HG02884 (cell line): ENCODE results near the gene NHSL2.

ENCODE experiments used
- ATAC-seq: cut with Tn5 transposase; IDR thresholded peaks from one replicate; pipeline ENCODE4 v1.9.1; 2021; ENCODE audit warnings: mild to moderate bottlenecking, moderate library complexity; ENCODE audit not compliant: unreplicated experiment

The NHSL2 gene

DNA sequence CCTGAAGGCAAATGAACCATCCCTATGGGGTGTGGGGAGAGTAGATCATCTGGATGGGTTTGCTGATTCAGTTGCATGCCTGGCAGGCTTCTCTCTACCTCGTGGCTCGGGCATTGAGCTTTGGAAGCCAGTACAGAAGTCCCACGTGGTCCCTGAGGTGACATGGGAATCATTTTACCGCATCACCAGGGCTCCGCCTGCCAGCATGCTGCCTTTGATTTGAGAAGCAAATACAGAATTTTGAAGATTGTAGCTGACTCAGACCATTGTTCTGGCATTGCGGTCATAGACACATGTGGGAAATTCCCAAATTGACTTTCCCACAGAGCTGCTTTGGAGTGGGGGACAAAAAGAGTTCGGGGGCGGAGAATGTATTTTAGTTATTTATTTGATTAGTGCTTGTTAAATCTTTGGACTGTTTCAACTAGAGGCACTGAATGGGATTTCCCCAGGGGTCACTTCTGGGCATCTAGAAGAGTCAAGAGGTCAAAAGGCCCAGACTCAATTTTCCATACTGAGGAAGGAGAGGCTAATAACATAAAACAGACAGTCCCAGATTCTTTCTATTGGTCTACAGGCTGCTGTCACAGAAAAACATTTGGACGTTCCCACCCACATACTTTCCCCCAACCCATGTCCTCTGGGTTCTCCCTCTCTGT lies 79.3 kb downstream of the NHSL2 start:
- ATAC-seq: no peak

DNA sequence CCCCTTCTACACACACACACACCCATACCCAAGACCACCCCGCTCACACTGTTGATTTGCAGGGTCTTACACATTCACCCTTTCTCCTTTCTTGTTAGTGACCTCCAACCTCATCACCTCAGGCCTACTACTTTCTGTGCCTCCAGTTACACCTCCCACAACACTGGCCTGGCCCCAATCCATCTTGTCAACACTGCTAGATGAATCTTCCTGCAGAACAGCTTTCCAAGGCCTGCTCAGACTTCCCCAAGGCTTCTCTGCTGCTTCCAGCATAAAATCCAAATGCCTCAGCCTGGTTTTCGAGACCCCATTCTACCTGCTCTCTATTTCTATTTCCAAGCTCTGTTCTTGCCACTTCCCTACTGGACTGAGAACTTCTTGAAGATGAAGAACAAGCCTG lies 79.9 kb downstream of the NHSL2 start:
- no peak for ATAC-seq

DNA sequence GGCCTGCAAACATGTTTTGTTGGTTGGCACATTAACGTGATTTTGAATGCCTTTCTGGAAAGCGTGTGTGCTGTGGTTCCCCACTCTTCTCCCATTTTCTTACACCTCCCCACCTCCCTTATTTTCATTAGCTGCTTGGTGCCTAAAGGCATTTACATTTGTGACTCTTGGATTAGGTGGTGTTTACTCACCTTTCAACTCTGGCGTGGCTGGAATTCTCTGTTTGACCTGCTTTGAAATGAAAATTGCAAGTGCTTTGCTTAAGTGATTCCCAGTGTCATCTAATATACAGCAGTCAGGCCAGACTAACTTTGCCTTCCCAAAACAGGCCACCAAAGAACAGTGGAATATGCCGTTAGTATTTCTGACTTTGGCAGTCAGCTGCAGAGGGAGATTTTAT lies 80.5 kb downstream of the NHSL2 start:
- no peak for ATAC-seq

DNA sequence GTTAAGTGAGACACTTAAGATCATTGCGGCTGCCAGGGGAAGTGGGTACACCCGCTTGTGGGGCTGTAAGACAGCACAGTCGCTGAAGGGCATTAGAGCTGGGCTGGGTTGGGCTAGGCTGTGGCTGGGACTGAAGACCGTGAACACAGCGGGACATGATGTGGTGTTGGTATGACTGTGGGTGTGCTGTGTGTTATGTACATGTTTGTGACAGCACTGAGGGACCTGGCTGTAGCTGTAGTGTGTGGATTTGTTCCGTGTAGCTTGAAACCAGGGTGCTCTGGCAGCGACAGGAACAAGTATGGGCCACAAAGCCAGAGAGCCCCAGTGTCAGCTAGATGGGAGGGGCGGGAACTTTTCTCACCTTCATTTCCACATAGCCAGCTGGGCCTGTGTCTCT lies 82.1 kb downstream of the NHSL2 start:
- ATAC-seq: no peak

DNA sequence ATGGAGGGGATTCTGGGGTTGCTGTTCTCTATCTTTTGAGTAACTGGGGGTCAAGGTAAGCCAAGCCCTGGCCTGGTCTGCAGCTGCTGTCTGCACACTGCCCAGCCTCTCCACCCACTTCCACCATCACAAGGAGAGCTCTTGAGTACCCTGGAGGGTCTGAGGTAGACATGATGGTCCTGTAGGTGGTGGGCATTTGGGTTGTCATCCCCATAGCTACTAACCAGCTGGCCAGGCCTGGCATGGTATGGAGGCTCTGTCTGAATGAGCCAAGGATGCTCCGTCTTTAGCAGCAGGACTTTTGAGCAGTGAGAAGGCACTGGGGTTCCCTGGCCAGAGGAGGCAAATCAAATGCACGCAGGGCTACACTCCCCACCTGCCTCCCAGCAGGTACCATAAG lies 82.7 kb downstream of the NHSL2 start:
- no peak for ATAC-seq

DNA sequence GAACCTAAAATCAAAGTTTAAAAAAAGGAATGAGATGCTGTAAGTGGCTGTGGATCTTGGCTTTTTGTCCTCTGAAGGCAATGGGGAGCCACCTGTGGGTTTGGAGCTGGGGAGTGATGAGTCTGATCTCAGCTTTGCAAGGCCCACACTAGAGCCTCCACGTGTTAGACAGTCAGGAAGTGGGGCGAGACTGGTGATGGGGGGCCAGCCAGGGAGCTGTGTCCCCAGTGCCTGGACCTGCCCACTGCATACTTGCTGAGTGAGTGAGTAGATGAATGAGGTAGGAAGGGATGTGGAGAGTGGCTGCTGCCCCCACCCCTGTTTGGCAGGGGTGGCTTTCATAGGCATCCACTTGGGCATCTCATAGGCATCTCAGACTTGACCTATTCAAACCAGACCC lies 84.0 kb downstream of the NHSL2 start:
- no peak for ATAC-seq

DNA sequence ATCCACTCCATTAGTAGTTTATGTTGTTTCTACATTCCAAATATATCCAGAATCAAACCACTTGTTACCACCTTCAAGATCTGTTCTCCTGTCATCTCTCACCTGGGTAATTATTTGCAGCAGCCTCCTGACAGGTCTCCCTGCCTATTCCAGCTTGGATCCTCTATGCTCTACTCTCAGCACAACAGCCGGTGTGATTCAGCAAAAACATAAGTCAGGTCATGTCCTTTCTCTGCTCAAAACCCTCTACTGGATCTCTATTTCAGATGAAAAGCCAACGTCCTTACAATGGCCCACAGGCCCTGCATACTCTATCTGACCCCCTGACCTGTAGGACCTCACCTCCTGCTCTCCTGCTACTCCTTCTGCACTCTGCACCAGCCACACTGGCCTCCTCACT lies 84.5 kb downstream of the NHSL2 start:
- ATAC-seq: no peak

DNA sequence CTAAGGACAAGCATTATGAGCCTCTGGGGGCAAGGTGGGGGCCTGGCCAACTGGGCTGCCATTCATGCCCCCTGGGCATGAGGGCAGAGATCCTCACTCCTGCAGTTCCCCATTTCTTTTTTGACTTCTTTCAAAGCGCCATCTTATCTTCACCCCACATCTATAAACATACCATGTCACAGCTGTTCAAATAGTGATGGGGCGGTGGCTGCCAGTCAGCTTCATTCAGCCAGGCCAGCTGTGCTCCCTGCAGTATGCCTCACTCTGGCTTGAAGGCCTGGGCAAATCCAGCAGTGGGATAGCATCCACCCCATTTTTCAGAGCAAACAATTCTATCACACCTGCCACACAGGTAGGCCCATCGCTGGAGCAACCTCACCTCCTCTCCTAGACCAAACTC lies 85.5 kb downstream of the NHSL2 start:
- no peak for ATAC-seq

DNA sequence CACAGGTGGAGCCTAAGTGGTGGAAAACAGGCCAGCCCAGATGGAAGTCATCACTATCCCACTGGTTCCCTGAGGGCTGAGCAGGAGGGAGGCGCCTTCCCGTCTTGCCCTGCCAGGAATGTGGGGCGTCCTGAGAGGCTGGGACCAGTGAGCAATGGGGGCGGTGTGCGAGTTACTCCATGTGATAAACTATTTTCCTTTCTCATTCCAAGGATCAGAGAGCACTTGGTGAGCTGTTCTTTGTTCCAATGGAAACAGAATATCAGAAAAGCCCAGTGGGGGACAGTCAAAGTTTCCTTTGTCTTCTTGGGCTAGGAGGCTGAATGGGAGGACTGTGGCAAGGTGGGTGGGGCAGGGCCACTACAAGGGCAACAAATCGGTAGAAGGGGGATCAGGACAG lies 86.2 kb downstream of the NHSL2 start:
- ATAC-seq: no peak

DNA sequence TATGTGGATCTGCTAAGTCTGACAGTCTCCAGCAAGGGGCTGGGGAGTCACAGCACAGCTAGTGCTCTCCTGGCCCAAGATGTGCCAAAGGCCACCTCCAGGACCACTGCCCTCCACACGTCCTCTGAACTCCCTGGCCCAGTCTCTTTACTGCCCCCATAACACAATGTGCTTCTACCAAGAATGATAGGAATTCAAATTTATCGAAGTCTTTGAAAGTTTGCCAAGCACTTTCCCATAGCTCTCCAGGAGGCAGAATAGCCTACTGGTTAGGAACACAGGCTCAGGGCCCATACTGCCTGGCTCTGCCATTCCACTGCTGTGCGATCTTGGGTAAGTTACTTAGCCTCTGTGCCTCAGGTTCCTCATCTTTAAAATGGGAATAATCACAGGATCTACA lies 86.7 kb downstream of the NHSL2 start:
- no peak for ATAC-seq

DNA sequence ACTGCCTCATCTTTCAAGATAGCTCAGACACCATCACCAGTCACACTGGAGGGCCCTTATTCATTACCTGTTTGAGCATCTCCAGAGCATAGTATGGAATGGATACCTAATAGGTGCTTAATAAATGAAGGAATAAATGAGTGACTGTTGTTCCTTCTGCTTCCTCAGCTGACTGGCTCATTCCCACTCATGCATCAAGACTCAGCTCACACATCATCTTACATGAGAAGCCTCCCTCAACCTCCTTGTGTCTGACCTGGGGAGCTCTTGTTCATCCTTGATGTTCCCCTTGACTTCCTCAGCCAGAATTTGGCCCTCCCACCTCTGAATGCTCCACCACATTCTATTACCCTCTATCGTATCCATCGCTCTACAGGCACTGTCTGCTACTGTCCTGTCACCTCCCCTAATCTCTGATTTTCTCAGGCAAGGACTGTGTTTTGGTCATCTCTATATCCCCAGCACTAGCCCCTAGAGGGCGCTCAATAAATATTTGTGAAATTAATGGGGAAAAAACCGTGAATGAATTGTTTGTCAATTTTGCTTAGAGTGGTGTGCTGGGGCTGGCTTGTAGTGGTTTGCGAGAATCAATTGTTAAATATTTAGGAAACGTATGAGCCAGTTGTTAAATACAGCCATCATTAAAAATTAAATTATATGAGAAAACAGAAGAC lies 88.3 kb downstream of the NHSL2 start:
- ATAC-seq: no peak

DNA sequence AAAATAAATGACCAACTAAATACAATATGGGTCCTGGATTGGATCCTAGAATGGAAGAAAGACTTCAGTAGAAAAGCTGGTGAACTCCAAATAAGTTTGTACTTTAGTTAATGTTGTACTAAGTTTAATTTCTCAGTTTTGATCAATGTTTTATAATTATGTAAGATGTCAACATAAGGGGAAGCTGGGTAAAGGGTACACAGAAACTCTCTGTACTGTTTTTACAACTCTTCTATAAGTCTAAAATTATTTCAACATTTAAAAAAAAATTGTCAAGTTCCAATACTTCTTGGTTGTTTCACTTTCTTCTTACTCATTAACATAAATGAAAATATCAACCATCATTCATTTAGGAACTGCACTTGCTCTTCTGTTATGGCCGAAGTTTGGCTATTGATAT lies 88.9 kb downstream of the NHSL2 start:
- ATAC-seq: no peak

DNA sequence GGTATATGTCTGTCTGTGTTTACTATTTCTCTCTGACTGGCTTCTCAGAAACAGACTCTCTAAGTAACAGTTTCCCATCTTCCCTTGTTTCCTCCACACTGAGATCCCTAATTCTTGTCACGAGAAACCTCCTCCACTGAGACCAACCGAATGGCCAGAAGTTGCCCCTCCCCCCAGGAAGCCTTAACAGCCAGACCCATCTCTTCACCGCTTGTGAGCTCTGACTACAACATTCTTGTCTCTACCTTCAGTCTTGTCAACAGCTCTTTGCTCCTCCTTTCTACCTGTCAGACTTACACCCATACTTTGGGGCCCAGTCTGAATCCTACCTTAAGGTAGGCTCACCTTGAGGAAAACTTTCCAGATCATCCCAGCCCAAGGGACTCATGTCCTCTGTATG lies 90.8 kb downstream of the NHSL2 start:
- ATAC-seq: no peak

DNA sequence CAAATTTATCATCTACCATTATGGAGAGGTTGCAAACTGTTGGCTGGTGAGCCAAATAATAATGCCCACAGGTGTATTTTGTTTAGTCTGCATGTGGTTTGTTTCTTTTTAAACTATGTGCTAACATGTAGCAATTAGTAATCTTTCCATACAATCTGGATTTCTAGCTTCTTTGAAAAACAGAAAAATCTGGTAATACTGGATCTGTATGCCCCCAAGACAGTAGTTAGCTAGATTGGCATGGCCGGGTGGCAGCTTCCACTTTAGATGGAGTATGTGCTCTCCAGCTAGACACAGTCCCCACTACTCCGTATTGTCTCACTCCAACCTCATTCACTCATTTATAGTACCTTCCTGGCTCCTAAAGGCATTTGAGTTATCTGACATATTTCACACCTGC lies 91.3 kb downstream of the NHSL2 start:
- no peak for ATAC-seq

DNA sequence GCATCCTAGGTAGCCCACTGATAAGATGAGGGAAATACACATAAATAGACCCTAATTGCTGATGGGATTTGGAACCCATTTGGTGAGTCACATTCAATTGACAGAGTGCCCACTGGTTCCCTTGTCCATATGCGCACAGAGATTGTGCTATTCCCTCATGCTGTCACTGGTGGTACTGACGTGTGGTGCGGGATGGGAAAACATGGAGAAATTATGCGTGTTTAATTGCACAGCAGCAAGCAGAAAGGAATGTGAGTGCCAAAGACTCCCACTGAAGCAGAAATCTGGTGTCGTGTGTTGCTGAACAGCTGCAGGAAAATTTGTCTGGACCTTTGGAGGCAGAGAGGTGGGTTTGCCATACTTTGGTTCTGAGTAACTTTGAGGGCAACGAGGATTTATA lies 92.2 kb downstream of the NHSL2 start:
- no peak for ATAC-seq

DNA sequence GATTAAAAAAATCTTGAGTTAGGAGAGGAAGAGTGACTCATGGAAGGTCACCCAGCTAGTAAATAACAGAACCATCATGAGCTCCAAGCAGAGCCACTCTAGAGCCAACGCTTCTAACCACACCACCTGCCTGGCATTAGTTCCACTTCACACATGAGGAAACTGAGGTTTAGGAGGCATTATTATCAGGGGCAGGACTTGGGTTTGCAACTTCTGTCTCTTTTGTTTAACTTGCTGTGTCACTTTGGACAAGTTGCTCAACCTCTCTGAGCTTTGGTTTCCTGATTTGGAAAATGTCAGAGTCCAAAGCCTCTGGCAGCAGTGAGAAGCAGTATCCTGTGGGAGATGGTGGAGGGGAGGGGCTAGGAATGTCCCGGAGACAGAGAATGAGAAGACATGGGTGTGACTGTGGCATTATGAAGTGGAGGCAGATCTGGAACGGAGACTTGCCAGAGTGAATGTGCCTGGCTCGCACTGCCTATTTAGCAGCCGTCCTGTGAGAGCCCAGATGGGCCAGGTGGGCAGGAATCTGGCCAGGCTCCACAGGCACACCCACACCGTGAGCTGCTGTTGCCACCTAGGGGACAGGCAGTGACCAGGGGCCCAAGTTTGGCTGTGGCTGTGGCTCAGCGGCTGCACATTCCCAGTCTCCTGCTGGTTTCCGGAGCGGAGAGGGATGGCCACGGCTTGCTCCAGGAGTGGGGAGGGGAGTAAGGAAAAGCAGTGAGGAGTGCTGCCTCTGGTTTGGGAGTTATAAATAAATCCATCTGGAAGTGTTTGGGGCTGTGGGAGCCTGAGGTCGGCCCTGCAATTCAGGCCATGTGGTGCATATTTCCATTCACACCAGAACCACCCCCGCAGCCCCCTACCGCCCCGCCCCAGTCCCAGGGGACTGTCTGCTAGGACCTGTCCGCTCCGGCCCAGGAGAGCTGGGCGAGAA lies 93.4 kb downstream of the NHSL2 start:
- no peak for ATAC-seq

DNA sequence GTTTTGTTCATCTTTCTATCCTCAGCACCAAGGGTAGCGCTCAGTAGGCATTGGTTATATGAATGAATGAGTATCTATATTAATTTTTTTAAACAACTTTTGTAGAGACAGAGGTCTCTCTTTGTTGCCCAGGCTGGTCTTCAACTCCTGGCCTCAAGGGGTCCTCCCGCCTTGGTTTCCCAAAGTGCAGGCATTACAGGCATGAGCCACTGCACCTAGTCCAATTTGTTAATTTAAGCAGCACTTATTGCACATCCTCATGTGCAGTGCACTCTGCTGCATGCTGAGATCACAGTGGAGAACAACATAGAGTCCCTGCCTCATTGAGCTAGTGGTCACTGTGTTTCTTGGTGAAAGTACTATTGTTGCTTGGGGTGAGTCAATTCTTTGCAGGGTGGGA lies 94.4 kb downstream of the NHSL2 start:
- no peak for ATAC-seq

DNA sequence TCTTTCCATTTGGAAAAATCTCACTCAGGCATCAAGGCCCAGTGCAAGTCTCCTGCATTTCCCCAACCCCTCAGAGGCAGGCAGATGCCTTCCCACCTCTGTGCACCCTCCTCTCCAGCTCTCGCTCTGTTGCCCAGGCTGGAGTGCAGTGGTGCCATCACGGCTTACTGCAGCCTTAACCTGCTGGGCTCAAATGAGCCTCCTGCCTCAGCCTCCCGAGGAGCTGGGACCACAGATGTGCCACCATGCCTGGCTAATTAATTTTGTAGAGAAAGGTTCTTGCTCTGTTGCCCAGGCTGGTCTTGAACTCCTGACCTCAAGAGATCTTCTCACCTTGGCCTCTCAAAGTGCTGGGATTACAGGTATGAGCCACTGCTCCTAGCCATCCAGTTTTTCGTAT lies 95.8 kb downstream of the NHSL2 start:
- ATAC-seq: no peak

DNA sequence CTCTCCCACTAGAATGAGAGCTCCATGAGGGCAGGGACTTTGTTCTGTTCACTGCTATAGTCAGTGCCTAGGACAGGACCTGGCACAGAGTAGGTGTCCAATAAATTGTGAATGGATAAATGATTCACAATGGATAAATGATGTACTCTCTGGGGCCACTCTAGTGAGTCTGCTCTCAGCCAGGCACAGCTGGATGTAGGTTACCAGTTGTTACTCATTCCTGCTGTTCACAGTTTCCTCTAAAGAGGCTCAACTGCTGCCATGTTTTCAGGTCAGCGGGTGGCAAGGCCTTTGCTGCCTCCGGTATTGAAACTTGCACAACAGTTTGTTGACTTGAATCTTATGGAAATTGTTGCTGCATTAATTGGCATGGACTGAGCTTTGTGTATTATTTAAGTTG lies 99.1 kb downstream of the NHSL2 start:
- ATAC-seq: no peak

DNA sequence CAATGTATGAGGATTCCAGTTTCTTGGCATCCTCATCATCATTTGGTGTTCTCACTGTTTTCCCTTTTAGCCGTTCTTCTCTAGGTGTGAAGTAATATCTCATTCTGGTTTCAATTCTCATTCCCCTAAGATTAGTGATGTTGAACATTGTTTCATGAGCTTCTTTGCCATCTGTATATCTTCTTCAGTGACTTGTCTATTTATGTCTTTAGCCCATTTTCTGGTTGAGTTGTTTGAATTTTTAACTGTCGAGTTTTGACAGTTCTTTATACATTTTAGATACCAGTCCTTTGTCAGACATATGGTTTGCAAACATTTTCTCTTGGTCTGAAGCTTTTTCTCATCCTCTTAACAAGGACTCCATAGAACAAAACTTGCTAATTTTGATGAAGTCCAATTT lies 101.1 kb downstream of the NHSL2 start:
- ATAC-seq: no peak

DNA sequence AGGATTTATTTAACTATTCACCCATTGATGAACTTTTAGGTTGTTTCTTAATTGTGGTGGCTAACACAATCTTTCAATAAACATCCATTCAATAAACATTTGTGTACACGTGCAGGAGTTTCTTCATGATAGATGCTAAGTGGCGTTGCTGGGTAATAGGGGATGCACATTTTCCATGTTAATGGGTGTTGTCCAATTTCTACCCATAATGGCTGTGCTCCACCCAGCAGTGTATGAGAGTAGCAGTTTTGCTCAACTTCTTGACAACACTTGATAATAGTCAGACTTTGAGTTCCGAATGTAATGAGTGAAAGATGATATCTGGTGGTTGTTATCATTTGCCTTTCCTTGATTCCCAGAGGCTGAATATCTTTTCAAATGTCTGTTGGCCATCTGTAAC lies 104.7 kb downstream of the NHSL2 start:
- ATAC-seq: no peak
